NCI-H1105 (cell line): ENCODE measurements around the gene TPO.
"Not testable (repeated sequence)": the region's sequence is repeated elsewhere in the genome, so short reads cannot be mapped to it uniquely, and the experiment has no call there.

Experiments
- DNase-seq: peaks from one replicate; lab custom pipeline; 2025; lab: John Stamatoyannopoulos, UW

The TPO gene

GRCh38 chr2:1405967-1406366, 7.3 kb upstream of the TPO start:
- DNase-seq = no peak

GRCh38 chr2:1406434-1406833, 6.8 kb upstream of the TPO start:
- DNase-seq = no peak

DNA sequence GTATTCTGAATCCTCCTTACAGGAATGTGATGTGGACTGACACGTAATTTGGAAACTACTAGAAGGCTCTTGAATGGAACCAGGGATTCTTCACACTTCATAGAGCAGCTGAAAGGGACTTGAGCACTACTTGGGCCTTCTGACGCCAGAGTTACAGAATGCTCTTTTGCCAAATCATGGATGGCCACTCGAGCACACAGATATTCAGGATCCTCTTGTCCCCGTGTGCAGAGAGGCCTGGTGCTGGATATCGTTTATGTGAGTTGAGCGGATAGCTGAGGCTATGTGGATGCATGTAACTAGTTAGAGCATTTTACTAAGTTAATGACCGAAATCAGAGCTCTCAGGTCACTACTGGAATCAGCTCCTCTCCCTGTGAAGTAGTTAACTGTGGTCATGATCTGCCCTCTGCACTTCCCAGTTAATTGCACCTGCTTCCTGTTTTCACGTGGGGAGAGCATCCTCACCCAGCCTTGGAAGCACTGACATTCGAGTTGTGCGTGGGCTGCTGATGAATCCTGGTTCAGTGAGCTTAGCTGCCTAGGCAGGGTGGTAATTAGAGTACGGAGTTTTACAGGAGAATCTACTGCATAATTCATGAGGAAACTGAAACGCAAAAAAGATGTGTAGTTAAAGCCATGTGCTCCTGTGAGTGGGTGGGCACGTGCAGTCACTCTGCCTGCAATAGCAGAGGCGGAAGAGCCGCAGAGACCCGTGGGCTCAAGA, 5.2 kb upstream of the TPO start:
- no peak for DNase-seq

DNA sequence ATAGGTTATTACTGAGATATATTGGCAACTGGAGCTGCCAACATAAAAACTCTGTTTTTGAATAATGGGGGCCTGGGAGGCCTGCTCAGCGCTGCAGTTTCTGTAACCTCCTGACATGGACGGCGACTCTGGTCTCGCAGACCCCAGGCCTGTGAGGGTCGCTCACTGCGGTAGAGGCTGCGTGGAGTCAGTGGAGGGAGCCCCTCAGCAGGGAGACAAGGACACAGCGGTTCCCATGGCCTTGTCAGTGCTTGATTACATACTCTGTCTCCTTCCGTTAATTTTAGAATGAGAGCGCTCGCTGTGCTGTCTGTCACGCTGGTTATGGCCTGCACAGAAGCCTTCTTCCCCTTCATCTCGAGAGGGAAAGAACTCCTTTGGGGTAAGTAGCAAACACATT, 858 bp downstream of the TPO start:
- no peak for DNase-seq

GRCh38 chr2:1414901-1415300, 1.6 kb downstream of the TPO start:
- not testable (repeated sequence) for DNase-seq

GRCh38 chr2:1415501-1415900, 2.2 kb downstream of the TPO start:
- no peak for DNase-seq

GRCh38 chr2:1418566-1418965, 5.3 kb downstream of the TPO start:
- no peak for DNase-seq

DNA sequence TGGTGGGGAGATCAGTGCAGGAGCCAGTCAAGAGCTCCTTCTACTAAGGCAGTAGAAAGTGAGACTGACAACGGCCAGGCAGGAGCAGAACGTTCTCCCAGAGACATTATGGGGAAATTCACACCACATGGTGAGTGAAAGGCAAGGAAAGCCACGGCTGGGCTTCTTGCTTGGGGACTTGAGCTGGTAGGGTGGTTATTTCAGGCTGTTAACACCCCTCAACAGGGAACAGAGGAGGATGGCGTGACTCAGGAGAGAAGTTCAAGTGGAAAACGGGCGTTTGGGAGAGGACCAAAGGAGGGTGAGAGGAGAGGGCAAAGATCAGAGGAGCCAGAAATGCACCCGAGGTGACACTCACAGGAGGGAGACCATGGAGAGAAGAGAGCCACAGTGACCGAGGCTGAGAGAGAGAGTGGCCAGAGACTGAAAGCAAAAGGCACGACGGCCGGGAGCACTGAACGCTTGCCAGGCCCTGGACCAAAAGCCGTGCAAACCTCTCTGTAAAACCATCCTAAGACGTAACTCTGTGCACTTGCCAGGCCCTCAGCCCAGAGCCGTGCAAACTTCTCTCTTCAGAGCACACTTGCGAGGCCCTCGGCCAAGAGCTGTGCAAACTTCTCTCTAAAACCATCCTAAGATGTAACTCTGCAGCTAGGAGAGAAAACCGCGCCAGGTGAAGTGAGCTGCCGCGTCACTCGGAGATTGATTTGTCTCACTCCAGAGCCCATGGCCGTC, 7.7 kb downstream of the TPO start:
- no peak for DNase-seq

DNA sequence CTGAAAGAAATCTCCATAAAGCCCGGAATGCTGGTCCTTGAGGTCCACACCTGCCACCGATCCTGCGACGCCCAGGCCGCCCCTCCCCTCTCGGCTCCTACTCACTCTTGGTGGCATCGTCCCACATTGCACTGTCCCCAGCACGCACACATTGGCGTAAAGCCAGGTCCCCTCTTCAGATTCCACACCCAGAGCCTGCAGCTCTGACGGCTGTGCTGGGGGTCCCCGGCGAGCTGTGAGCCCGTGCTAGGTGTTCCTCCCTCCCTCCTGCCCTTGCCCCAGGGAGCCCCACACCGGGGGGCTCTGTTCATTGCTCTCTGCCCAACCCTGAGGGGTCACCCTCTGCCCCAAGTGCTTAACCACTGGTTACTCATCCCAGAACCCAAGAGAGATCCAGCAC, 8.5 kb downstream of the TPO start:
- no peak for DNase-seq

DNA sequence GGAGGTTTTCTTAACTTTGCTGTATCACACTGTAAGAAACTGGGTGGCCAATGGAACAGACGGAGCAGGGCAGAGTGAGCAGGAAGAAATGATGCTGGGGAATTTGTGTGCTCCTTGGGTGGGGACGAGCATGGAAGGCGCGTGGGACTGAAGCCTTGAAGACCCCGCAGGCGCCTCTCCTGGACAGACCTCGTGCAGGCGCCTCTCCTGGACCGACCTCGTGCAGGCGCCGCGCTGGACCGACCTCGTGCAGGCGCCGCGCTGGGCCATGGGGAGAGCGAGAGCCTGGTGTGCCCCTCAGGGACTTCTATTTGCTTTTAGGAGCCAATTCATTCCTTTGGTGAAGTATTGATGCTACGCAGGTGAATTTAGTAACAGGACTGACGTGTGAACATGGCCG, 8.9 kb downstream of the TPO start:
- no peak for DNase-seq

DNA sequence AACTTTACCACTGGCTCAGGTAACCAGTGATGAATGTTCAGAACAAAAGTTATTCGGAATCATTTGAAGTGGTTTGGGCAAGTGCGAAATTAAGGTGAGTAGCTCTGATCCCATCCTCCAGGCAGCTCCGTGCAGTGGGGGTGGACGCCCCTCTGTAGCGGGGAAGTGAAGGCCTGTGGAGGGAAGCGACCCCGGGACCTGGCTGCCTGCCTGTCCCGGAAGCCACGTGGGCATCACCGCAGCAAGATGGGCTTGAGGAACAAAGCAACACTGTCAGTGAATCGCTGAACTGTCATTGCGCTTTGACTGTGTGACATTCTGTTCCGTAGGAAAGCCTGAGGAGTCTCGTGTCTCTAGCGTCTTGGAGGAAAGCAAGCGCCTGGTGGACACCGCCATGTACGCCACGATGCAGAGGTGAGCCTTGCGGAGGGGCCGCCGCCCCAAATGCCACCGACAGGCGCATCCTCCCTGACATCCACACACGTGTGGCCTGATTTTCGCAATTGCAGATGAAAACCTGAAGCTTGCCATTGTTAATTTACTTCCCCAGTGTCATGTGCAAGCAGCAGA, 9.5 kb downstream of the TPO start:
- no peak for DNase-seq

- DNase-seq = no peak
Measured at GRCh38 chr2:1427086-1427485, 13.8 kb downstream of the TPO start.

GRCh38 chr2:1429895-1430294, 16.6 kb downstream of the TPO start:
- DNase-seq = no peak

DNA sequence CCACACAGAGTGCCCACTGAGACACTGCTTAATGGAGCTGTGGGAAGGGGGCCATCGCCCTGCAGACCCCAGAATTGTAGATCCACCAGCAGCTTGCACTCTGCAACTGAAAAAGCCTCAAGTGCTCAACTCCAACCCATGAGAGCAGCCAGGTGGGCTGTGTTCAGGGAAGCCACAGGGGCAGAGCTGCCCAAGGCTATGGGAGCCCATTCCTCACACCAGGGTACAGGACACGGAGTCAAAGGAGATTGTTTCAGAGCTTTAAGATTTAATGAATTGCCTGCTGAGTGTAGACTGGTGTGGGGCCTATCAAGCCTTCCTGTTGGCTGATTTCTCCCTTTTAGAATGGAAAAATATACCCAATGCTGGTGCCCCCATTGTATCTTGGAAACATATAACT, 17.2 kb downstream of the TPO start:
- DNase-seq = no peak

DNA sequence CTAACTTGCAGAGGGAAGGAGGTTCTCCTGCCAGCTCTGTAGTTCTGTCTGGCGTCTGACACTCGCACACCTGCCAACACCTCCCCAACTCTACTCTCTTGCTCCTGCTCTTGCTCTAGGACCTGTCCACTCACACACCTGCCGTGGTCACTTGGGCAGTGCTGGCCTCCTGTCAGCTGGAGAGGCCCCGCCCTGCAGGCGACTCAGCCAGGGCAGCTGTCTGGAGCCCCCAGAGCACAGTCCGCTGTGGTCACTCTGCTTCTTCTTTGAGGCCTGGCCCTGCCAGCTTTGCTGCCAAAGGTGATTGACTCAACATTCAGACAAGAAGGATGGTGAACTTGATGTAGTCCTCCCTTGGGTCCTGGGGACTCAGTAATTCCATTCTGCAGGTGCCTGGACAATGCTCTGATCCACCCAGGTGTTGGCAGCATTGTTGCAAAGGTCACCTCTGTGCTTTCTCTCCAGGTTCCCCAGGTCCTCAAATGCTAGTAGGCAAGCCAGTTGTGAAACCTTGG, 18.7 kb downstream of the TPO start:
- DNase-seq = no peak

GRCh38 chr2:1432726-1433125, 19.5 kb downstream of the TPO start:
- DNase-seq = no peak

DNA sequence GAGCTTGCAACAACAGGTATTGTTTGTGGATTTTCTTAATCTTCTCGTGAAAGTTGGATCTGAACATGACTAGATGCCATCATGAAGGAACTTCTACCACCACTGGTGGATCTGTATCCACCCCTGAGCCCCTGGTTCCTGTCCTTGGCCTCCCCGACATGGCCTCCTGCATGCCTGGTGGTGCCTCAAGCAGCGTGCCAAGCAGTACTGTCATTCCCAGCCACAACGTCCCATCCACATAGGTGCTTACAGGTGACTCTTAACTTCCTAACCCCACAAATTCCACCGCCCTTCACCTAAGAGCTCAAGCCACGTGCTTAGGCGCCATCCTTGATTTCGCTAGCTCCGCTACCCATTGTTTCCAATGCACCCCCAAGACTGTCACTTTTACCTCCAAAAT, 23.1 kb downstream of the TPO start:
- DNase-seq = no peak

DNA sequence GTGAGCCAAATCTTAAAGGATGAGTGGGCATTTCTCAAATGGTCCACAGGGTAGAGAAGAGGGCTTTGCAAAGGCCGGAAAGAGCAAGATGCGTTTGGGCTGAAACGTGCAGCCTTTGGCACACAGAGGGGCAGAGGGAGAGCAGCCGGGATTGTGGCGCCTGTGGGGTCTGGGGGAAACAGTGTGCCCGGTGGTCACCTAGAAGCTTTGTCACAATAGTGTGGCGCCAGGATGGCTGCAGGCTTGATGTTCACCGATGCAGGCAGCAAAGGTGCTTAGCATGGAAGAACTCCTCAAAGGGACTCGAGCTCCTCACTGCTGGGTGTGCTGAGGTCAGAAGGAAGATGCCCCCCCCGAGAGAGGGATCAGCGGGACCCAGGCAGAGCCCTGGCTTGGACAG, 23.8 kb downstream of the TPO start:
- no peak for DNase-seq

DNA sequence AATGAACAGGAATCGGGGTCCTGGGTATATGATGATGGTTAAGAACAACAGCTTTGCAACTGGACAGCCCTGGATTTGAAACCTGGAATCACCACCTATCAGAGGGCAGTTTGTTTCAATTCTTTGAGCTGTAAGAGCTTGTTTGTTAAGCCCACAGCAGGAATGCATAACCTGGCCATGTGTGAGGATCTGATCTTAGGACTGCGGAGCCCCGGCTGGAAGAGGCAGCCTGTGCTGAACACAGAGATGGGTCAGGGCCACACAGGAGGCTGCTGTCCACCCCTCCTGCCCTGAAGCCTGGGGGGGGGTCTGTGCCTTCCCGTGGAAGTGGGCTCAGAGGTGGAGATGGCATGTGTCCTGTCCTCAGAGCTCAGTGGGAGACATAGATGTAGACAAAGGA, 24.3 kb downstream of the TPO start:
- no peak for DNase-seq

- DNase-seq = no peak
Measured at GRCh38 chr2:1438972-1439371, 25.7 kb downstream of the TPO start.

GRCh38 chr2:1440581-1440980, 27.3 kb downstream of the TPO start:
- DNase-seq = no peak

DNA sequence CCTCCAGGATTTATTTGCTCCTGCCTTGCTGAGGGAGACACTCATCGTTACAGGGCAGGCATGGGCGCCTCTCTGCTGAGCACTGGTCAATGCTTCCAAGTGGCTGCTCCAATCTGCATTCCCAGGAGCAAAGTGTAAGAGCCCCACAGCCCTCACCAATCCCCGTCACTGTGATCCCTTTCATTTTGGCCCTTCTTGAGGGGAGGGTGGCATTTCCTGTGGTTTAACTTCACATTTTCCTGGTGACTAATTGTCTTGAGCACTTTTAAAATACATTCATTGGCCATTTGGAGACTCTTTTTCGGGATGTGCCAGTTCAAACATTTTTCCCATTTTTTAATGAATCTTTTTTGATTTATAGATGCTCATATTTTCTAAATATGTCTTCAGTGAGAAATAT, 33.0 kb downstream of the TPO start:
- no peak for DNase-seq

- DNase-seq = no peak
Measured at GRCh38 chr2:1448009-1448408, 34.7 kb downstream of the TPO start.
